Type B pancreatic cell (in vitro differentiated cells): ENCODE data around the gene CUX1. TPM values are rescaled to one million over a fixed set of nuclear protein-coding genes. Genes with fewer than 3 reads are reported as not detected.
A peak's percentile ranks its signal among the peaks of the same experiment; 100 is the strongest.

ENCODE experiments used
- DNase-seq: peaks from one replicate; pipeline ENCODE4 v3.0.0; 2021; ENCODE audit warnings: mixed read lengths; ENCODE audit not compliant: unreplicated experiment; ENCODE audit errors: extremely low spot score
- H3K27ac Mint-ChIP-seq: 2 replicates; pipeline ENCODE4 v1.8.0; 2021; ENCODE audit warnings: mild to moderate bottlenecking, mixed read lengths
- H3K27me3 Mint-ChIP-seq: 2 replicates; pipeline ENCODE4 v1.8.0; 2021; ENCODE audit warnings: mixed read lengths
- H3K36me3 Mint-ChIP-seq: 2 replicates; pipeline ENCODE4 v1.8.0; 2021; ENCODE audit warnings: mixed read lengths
- H3K4me1 Mint-ChIP-seq: one replicate; pipeline ENCODE4 v1.8.0; 2021; ENCODE audit warnings: mixed read lengths; ENCODE audit not compliant: unreplicated experiment
- H3K4me3 Mint-ChIP-seq: 2 replicates; pipeline ENCODE4 v1.8.0; 2021; ENCODE audit warnings: mild to moderate bottlenecking, mixed read lengths
- H3K9me3 Mint-ChIP-seq: 2 replicates; pipeline ENCODE4 v1.8.0; 2021; ENCODE audit warnings: mixed read lengths
- total RNA-seq: library from RNA; stranded (reverse); gene quantifications from 2 replicates; pipeline ENCODE4 v1.2.1, GENCODE V29; 2021; ENCODE audit warnings: low replicate concordance
- TF ChIP-seq, protein P1 (sequence below): fragments of 200-600 bp; sonication (generic); conservative IDR thresholded peaks from 2 replicates; pipeline ENCODE4 v1.5.0; 2021; ENCODE audit warnings: antibody characterized with exemption, mild to moderate bottlenecking

The CUX1 gene
- total RNA-seq, 1 donor from 2014 or later = 76.4 TPM

DNA sequence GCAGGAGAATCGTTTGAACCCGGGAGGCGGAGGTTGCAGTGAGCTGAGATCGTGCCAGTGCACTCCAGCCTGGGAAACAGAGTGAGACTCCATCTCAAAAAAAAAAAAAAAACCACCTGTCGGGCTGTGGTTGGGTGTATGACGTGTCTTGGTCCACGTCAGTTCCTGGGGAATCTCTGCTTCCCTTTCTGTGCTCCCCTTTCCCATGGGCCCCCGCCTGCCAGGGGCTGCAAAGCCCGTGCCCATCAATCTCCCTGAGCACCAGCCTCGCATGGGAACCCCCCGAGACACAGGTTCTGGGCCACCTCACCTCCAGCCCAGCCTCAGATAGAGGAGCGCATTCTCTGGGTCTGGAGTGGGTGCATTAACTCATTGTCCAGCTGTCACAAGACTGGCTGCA, 467.0 kb downstream of the CUX1 start:
- Mint-ChIP-seq H3K36me3 (no peaks in the 10 kb centered on the region), H3K4me3 (peak overlapping the region; percentile 61), H3K27ac (no peak overlapping the region), H3K9me3 (no peaks in the 10 kb centered on the region), H3K27me3 (no peaks in the 10 kb centered on the region), H3K4me1 (peaks cover 19% of the 10 kb centered on the region)
- TF ChIP-seq, protein P1, sequence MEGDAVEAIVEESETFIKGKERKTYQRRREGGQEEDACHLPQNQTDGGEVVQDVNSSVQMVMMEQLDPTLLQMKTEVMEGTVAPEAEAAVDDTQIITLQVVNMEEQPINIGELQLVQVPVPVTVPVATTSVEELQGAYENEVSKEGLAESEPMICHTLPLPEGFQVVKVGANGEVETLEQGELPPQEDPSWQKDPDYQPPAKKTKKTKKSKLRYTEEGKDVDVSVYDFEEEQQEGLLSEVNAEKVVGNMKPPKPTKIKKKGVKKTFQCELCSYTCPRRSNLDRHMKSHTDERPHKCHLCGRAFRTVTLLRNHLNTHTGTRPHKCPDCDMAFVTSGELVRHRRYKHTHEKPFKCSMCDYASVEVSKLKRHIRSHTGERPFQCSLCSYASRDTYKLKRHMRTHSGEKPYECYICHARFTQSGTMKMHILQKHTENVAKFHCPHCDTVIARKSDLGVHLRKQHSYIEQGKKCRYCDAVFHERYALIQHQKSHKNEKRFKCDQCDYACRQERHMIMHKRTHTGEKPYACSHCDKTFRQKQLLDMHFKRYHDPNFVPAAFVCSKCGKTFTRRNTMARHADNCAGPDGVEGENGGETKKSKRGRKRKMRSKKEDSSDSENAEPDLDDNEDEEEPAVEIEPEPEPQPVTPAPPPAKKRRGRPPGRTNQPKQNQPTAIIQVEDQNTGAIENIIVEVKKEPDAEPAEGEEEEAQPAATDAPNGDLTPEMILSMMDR = no peak
- no peak for DNase-seq

DNA sequence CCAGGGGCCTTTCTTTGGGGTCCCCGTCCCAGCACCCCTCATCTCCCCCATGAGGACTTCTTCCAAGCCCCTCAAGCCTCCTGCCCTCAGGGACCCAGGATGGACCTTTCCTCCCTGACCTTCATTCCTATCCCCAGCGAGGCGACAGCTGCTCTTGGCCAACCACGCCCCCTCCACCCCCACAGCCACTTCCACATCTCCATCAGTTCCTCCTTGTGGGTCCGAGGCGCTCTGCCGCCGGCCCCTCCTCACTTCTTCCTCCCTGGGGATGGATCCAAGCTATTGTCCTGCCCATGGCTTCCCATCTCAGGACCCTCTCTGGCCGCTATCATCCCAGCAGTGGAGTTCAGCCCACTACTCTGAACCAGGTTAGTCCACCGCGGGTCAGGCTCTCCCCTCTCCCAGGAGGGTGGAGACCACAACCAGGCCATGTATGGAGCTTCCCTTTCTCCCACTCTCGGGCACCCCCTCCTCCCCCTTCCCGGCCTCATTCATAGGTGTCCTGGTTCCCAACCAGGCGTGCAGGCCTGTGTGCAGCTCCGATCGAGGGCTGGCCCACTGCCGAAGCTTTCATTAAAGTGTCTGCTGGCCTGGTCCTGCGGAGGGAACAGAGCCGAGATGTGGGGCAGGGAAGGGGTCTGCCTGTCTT, 467.6 kb downstream of the CUX1 start:
- H3K4me3 Mint-ChIP-seq = peak overlapping the region; percentile 78
- peaks cover 18% of the 10 kb centered on the region for H3K4me1 Mint-ChIP-seq
- H3K9me3 Mint-ChIP-seq = no peaks in the 10 kb centered on the region
- H3K27ac Mint-ChIP-seq = peak overlapping the region; percentile 18
- no peaks in the 10 kb centered on the region for H3K36me3 Mint-ChIP-seq
- no peaks in the 10 kb centered on the region for H3K27me3 Mint-ChIP-seq
- DNase-seq = no peak
- TF ChIP-seq, protein P1 = no peak

DNA sequence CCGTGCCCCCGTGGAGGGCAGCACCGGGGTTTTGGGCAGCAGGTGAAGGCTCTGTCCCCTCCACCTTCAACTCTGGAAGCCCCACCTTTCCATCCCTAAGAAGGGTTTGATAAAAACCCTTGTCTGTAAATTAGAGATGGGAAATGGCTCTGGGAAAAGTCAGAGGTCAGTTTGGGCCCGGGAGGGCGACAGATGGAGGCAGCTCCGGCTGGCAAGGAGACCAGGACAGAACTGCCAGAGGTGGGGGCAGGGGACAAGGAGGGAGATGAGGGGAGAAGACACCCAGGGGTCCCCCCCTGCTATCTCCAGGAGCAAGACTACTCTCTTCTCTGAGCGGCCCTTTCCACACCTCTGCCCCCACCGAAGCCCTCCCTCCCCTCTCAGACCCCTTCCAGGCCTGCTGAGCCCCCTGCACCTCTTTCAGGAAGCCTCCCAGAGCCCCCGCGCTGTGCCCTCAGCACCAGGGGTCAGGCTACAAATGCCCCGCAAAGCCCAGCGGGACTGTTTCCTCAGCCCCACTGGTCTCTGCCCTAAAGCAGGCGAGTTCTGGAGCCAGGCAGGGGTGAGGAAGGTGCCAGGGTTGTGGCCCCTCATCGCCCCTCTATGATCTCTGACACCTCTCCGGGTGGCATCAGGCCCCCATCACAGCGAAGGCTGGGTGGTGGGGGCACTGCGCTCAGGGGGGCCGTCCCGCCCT, 468.3 kb downstream of the CUX1 start:
- no peaks in the 10 kb centered on the region for H3K27me3 Mint-ChIP-seq
- no peaks in the 10 kb centered on the region for H3K9me3 Mint-ChIP-seq
- H3K36me3 Mint-ChIP-seq = no peaks in the 10 kb centered on the region
- peak overlapping the region; percentile 18 for H3K27ac Mint-ChIP-seq
- DNase-seq = no peak
- peak overlapping the region; percentile 78 for H3K4me3 Mint-ChIP-seq
- H3K4me1 Mint-ChIP-seq = peaks cover 18% of the 10 kb centered on the region
- TF ChIP-seq, protein P1 = no peak

DNA sequence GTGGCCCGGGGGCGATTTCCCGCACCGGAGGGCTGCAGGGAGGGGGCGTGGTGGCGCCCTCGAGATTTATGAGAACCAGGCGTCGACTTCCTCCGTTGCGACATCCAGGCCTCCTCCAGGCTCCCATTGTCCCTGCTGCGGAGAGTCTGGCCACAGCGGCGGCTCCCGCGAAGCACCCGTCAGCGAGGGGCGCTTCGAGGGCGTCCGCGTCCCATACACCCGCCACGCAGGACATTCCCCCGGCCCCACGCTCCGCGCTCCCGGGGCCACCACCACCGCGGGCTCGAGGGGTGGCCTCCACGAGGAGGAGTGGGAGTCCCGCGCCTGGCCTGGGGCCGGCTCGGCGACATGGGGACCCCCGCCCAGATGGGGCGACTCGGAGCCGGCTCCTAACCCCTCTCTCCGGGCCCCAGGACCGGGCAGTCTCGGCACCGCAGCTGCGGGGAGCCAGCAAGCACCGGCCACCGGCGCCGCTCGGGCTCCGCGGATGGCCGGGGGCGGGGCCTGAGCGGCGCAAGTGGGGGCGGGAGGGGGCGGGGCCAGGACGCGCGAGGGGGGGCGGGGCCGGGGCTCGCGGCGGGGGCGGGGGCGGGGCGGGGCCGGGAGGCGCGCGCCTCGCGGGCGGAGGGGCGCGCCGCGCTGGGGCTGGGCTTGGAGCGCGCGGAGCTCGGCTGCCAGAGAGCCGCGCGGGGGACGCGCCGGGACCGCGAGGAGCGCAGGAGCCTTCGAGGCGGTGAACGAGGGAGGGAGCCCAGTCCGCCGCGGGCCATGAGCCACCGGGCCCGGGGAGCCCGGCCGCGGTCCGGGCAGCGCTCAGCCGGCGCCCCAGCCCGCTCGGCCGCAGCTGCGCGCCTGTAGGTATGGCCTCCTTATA, 469.0 kb downstream of the CUX1 start, which contains the start of gene SH2B2:
Gene SH2B2 (plus strand): TSS at position 632 of the 874 bp plus-strand sequence. CDS start 13,683 bp downstream, outside the sequence.
- DNase-seq = peak; percentile 81
- peak within 1 kb of the TSS; percentile 82 for H3K4me3 Mint-ChIP-seq

More for the DNA sequence above, 469.0 kb downstream of the CUX1 start, which contains the start of gene SH2B2:
- Mint-ChIP-seq H3K4me1 (peaks cover 20% of the 10 kb centered on the region), H3K27me3 (no peaks in the 10 kb centered on the region), H3K27ac (no peak within 1 kb of the TSS), H3K9me3 (no peaks in the 10 kb centered on the region), H3K36me3 (no peaks in the 10 kb centered on the region)
- TF ChIP-seq, protein P1 = no peak
